ENCODE measurements around the gene LENG9.

GRCh38 chr19:54451997-54452396 lies 11.6 kb downstream of the LENG9 start:
- no peak for TF ChIP-seq CTCF (IDR thresholded peaks at IDR 0.05)
- no peak for TF ChIP-seq ZNF302 (CRISPR knock-in tag; IDR thresholded peaks at IDR 0.05)
- no peak for TF ChIP-seq SMC3 (IDR thresholded peaks at IDR 0.05)
- no peak for TF ChIP-seq POLR2A (IDR thresholded peaks at IDR 0.05; ENCODE audit: low read length)
- TF ChIP-seq PBX3 (IDR thresholded peaks at IDR 0.05) = no peak
- TF ChIP-seq NR3C1 (IDR thresholded peaks at IDR 0.05) = no peak
- no peak for TF ChIP-seq EP300 (IDR thresholded peaks at IDR 0.05)
- TF ChIP-seq BHLHE40 (IDR thresholded peaks at IDR 0.05; ENCODE audit: low read depth, low read length) = no peak
- no peak for TF ChIP-seq REST (IDR thresholded peaks at IDR 0.05)
- no peak for TF ChIP-seq RCOR1 (IDR thresholded peaks at IDR 0.05; ENCODE audit: low read depth, low read length)
